T-helper 17 cell (primary cell): ENCODE results near the gene ZNF202. TPM values are rescaled to one million over a fixed set of nuclear protein-coding genes. Genes with fewer than 3 reads are reported as not detected.
"Not testable (repeated sequence)": the region's sequence is repeated elsewhere in the genome, so short reads cannot be mapped to it uniquely, and the experiment has no call there.

Source experiments
- ATAC-seq: fragments of 150-1000 bp; cut with Tn5 transposase; 2 replicates; pipeline ENCODE4 v1.10.0; 2021; ENCODE audit warnings: mild to moderate bottlenecking, moderate library complexity
- DNase-seq, 3 donors: peaks; one replicate each; pipeline versions ENCODE4 v3.0.0 to v3.0.0-alpha.2; 2020 to 2021
- H3K9me3 ChIP-seq: one replicate; pipeline ENCODE4 v1.7.0; 2013; ENCODE audit warnings: low read length, mild to moderate bottlenecking; ENCODE audit not compliant: control insufficient read depth, poor library complexity, severe bottlenecking
- H3K27ac Mint-ChIP-seq: one replicate; pipeline ENCODE4 v1.8.0; 2022; ENCODE audit warnings: mild to moderate bottlenecking, moderate library complexity, mixed read lengths
- H3K27me3 Mint-ChIP-seq: one replicate; pipeline ENCODE4 v1.8.0; 2022; ENCODE audit warnings: mixed read lengths
- H3K36me3 Mint-ChIP-seq: one replicate; pipeline ENCODE4 v1.8.0; 2022; ENCODE audit warnings: low read depth, mixed read lengths
- H3K4me1 Mint-ChIP-seq: one replicate; pipeline ENCODE4 v1.8.0; 2022; ENCODE audit warnings: mild to moderate bottlenecking, mixed read lengths
- H3K4me3 Mint-ChIP-seq: one replicate; pipeline ENCODE4 v1.8.0; 2022; ENCODE audit warnings: mild to moderate bottlenecking, moderate library complexity, mixed read lengths
- total RNA-seq, 4 donors: library from RNA in 2 of 4; stranded (reverse) in 2 of 4; gene quantifications; one replicate each; pipeline ENCODE4 v1.2.3 and lab custom pipeline; 2022 to 2026

ZNF202 gene
- total RNA-seq, 2 donors from 2014 or later, result 11.4 to 11.5 TPM

- H3K4me3 Mint-ChIP-seq, result no peak overlapping the region
- H3K9me3 ChIP-seq, result no peaks in the 10 kb centered on the region
- H3K36me3 Mint-ChIP-seq, result no peaks in the 10 kb centered on the region
- no peak for ATAC-seq
- H3K27me3 Mint-ChIP-seq, result peaks cover 59% of the 10 kb centered on the region
- H3K27ac Mint-ChIP-seq, result no peak overlapping the region
- peaks cover 2% of the 10 kb centered on the region for H3K4me1 Mint-ChIP-seq
- no peak for DNase-seq
These were observed 14.4 kb upstream of the ZNF202 start for GRCh38 chr11:123755813-123756212.

GRCh38 chr11:123755344-123755743 is 13.9 kb upstream of the ZNF202 start:
- ATAC-seq (no peak), DNase-seq (no peak)
- Mint-ChIP-seq H3K27ac (no peak overlapping the region), H3K4me3 (no peak overlapping the region), H3K36me3 (no peaks in the 10 kb centered on the region), H3K4me1 (peaks cover 2% of the 10 kb centered on the region), H3K27me3 (peaks cover 61% of the 10 kb centered on the region)
- no peaks in the 10 kb centered on the region for H3K9me3 ChIP-seq

DNA sequence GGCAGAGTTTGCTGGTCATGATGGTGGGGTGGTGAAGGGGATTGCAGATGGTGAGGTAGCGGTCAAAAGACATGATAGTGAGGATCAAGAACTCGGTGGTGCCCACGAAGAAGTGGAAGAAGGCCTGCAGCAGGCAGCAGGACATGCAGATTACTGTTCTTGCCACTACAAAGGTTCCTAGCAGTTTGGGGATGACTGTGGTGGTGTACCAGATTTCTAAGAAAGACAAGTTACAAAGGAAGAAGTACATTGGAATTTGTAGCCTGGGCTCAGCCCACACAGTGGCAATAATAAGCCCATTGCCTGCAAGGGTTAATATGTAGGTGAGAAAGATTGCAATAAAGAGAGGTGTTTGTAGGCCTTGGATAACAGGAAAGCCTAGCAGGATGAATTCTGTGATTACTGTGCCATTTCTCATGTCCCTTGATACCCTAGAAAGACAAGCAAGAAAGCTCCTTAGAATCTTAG is 12.7 kb upstream of the ZNF202 start, which contains the start of gene OR6X1:
Gene OR6X1 (minus strand): TSS at position 418 of the 468 bp plus-strand sequence. CDS start 0 bp downstream, at position 418.
- Mint-ChIP-seq H3K4me3 (no peak within 1 kb of the TSS), H3K36me3 (no peaks in the 10 kb centered on the region), H3K27ac (no peak within 1 kb of the TSS), H3K27me3 (peaks cover 65% of the 10 kb centered on the region), H3K4me1 (peaks cover 2% of the 10 kb centered on the region)
- DNase-seq, result no peak
- H3K9me3 ChIP-seq, result no peaks in the 10 kb centered on the region
- ATAC-seq, result no peak

DNA sequence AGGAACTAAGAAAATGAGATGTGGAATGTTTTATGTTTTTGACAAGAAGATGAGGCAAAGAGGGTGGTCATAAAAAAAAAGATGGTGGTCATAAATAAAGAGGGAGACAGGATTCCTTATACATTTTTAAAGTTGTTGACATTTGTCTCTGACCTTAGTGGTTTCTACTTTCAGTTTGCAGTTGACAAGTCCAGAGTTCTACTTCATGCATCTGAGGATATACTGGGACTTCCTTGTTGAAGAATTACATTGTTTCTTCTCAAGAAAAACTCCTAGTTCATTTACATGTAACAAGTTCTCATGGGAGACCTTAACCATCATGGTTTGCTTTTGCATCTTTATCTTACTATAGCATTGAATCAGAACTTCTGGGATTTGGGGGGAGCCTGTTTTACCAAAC is 11.7 kb upstream of the ZNF202 start:
- H3K4me1 Mint-ChIP-seq, result peaks cover 2% of the 10 kb centered on the region
- H3K36me3 Mint-ChIP-seq, result no peaks in the 10 kb centered on the region
- ATAC-seq, result no peak
- no peak for DNase-seq
- peaks cover 63% of the 10 kb centered on the region for H3K27me3 Mint-ChIP-seq
- H3K27ac Mint-ChIP-seq, result no peak overlapping the region
- no peaks in the 10 kb centered on the region for H3K9me3 ChIP-seq
- no peak overlapping the region for H3K4me3 Mint-ChIP-seq

GRCh38 chr11:123751781-123752180 is 10.3 kb upstream of the ZNF202 start:
- H3K27me3 Mint-ChIP-seq, result peaks cover 51% of the 10 kb centered on the region
- no peak overlapping the region for H3K27ac Mint-ChIP-seq
- no peak overlapping the region for H3K4me3 Mint-ChIP-seq
- peaks cover 2% of the 10 kb centered on the region for H3K4me1 Mint-ChIP-seq
- H3K9me3 ChIP-seq, result no peaks in the 10 kb centered on the region
- DNase-seq (no peak), ATAC-seq (no peak)
- H3K36me3 Mint-ChIP-seq, result no peaks in the 10 kb centered on the region

- DNase-seq, H3K36me3 Mint-ChIP-seq, H3K4me1 Mint-ChIP-seq, H3K27ac Mint-ChIP-seq, H3K9me3 ChIP-seq, H3K4me3 Mint-ChIP-seq, ATAC-seq: not testable (repeated sequence)
- H3K27me3 Mint-ChIP-seq, result peaks cover 45% of the 10 kb centered on the region
These were observed 6.9 kb upstream of the ZNF202 start for GRCh38 chr11:123748349-123748748.

GRCh38 chr11:123745764-123746451 is 4.4 kb upstream of the ZNF202 start:
- peaks cover 21% of the 10 kb centered on the region for H3K27me3 Mint-ChIP-seq
- no peak for DNase-seq
- no peak overlapping the region for H3K27ac Mint-ChIP-seq
- H3K4me1 Mint-ChIP-seq, result peaks cover 18% of the 10 kb centered on the region
- no peak overlapping the region for H3K4me3 Mint-ChIP-seq
- H3K36me3 Mint-ChIP-seq, result peaks cover 6% of the 10 kb centered on the region
- no peak for ATAC-seq
- no peaks in the 10 kb centered on the region for H3K9me3 ChIP-seq

DNA sequence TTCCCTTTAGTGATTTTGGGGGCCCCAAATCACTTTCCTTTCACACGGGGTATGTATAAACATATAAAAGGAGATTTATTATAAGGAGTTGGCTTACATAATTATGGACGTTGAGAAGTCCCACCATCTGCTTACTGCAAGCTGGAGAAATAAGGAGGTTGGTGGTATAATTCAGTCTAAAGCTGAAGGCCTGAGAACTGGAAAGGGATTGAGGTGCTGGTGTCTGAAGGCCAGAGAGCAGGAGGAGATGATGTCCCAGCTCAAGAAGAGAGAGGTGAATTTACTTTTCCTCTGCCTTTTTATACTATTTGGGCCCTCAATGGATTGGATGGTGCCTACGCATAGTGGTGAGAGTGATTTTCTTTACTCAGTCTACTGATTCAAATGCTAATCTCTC is 1.3 kb upstream of the ZNF202 start:
- H3K27me3 Mint-ChIP-seq, result peaks cover 13% of the 10 kb centered on the region
- no peaks in the 10 kb centered on the region for H3K9me3 ChIP-seq
- H3K27ac Mint-ChIP-seq, result peak overlapping the region; percentile 94
- H3K36me3 Mint-ChIP-seq, result peaks cover 6% of the 10 kb centered on the region
- ATAC-seq (no peak), DNase-seq (no peak)
- peak overlapping the region; percentile 98 for H3K4me3 Mint-ChIP-seq
- peaks cover 32% of the 10 kb centered on the region for H3K4me1 Mint-ChIP-seq

DNA sequence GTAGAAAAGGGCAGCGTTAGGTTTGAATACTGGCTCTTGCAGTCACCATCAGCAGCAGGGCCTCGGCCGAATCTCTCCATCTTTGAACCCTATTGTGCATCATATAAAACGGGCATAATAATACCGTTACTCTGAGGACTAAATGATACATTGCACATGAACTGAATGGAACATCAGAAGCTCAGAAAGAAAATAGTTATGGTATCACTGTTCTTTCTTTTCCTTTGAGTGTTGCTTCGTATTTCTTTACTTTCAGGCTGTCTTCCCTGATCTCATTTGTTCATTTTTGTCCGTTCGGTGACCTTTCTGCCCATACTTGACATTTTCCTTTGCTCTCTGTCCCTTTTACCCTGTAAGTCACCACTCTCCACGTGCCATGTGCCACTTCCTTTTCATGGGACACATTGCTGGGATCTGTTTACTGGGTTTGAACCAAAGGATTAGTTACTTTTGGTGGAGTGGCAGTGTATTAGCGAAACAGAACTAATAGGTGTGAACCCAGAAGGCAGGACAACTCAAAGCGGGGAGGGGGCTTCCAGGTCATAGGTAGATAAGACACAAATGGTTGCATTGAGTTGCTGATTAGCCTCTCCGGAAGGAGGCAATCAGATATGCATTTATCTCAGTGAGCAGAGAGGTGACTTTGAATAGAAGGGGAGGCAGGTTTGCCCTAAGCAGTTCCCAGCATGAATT is 717 bp upstream of the ZNF202 start:
- peaks cover 13% of the 10 kb centered on the region for H3K27me3 Mint-ChIP-seq
- DNase-seq (no peak), ATAC-seq (peak; percentile 13)
- H3K9me3 ChIP-seq, result no peaks in the 10 kb centered on the region
- H3K27ac Mint-ChIP-seq, result peak overlapping the region; percentile 94
- peak overlapping the region; percentile 98 for H3K4me3 Mint-ChIP-seq
- peaks cover 36% of the 10 kb centered on the region for H3K4me1 Mint-ChIP-seq
- peaks cover 6% of the 10 kb centered on the region for H3K36me3 Mint-ChIP-seq

DNA sequence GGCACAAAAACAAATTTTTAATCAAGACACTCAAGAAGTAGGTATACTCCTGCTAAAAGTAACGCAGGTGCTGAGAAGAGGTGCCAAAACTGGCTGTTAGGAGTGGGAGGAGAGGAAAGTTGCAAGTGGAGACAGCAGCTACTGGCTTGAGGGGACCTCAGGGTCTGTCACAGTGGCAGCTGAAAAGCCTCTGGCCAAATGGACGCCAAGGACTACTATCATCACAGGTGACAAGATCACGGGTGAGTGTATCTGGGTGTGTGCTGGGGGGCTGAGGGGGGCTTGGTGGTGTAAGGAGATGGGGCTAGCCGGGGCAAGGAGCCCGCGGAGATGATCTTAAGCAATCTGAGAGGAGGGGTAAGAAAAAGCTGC is 687 bp downstream of the ZNF202 start:
- Mint-ChIP-seq H3K27me3 (peaks cover 6% of the 10 kb centered on the region), H3K27ac (peak overlapping the region; percentile 94), H3K4me3 (peak overlapping the region; percentile 98), H3K4me1 (peaks cover 34% of the 10 kb centered on the region), H3K36me3 (peaks cover 6% of the 10 kb centered on the region)
- H3K9me3 ChIP-seq, result no peaks in the 10 kb centered on the region
- ATAC-seq, result no peak
- DNase-seq, result no peak

DNA sequence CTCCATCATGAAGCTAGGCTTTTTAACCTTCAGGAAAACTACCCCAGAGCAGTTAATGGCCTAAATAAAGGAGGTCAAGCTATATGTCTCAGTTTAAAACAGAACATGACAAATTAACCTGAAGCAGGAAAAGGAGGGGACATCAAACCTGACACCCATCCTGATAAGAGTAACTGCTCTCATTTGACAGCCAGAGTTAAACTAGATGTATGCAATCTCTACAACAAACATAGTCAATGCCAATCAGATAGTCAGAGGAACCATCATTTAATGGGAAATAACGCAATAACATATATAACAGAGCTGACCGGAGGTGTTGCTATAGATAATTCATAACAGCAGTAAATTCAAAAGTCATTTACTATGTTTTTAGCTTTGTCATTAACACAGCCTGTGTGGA is 3.1 kb downstream of the ZNF202 start:
- H3K4me3 Mint-ChIP-seq, result no peak overlapping the region
- no peak for DNase-seq
- H3K4me1 Mint-ChIP-seq, result peaks cover 37% of the 10 kb centered on the region
- peaks cover 11% of the 10 kb centered on the region for H3K36me3 Mint-ChIP-seq
- H3K27me3 Mint-ChIP-seq, result no peaks in the 10 kb centered on the region
- H3K27ac Mint-ChIP-seq, result no peak overlapping the region
- H3K9me3 ChIP-seq, result no peaks in the 10 kb centered on the region
- ATAC-seq, result no peak

DNA sequence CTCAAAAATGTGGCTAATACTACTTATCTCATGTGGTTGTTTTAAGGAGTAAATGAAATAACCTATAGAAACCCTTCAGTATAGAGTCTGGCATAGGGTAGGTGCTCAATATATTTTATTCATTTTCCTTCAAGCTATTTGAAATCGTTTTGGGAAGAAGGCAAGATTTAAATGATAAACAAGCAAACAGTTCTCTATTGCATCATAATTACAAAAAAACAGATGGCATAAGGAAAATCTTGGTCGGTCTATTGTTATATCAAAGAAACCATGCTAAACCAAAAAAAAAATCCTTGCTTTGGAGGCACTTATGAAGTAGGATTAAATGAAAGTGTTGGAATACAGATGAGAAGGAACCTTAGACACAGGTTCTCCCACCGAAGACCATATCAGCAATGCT is 4.7 kb downstream of the ZNF202 start:
- peaks cover 29% of the 10 kb centered on the region for H3K4me1 Mint-ChIP-seq
- H3K27ac Mint-ChIP-seq, result peak overlapping the region; percentile 6
- H3K36me3 Mint-ChIP-seq, result peaks cover 10% of the 10 kb centered on the region
- ATAC-seq (no peak), DNase-seq (no peak)
- no peaks in the 10 kb centered on the region for H3K9me3 ChIP-seq
- H3K27me3 Mint-ChIP-seq, result no peaks in the 10 kb centered on the region
- H3K4me3 Mint-ChIP-seq, result no peak overlapping the region

DNA sequence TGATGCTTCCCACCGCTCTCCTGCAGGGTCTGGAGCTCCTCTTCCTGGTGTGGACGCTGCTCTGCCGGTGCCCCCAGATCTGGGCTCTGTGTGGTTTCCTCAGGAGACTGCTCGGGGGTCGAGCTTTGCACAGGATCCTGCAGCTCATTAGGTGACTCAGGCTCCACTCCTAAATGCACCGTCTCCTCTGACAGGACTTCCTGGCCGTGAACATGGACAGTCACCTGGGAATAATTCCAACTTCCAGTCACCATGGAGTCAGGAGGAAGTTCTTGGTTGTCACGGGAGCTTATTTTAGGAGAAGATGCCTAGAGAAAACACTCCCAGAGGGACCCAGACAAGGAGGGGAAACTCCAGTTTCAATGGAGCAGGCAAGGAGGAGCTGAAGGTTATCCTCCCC is 11.9 kb downstream of the ZNF202 start:
- Mint-ChIP-seq H3K36me3 (peaks cover 24% of the 10 kb centered on the region), H3K27ac (no peak overlapping the region), H3K4me1 (peaks cover 2% of the 10 kb centered on the region), H3K27me3 (no peaks in the 10 kb centered on the region), H3K4me3 (no peak overlapping the region)
- ATAC-seq, result no peak
- peaks cover 3% of the 10 kb centered on the region for H3K9me3 ChIP-seq
- no peak for DNase-seq
